GM13977 (cell line): ENCODE results near the gene HIBADH.

Source experiments
- DNase-seq: peaks from one replicate; pipeline ENCODE4 v3.0.0; 2012; ENCODE audit warnings: low spot score
- CTCF ChIP-seq: IDR thresholded peaks from 2 replicates; pipeline ENCODE4 v1.5.1; 2012; ENCODE audit warnings: mild to moderate bottlenecking, control low read depth; ENCODE audit not compliant: insufficient read depth; ENCODE audit errors: extremely low read depth, missing control alignments
- in situ Hi-C: fragments of 300-500 bp; cut with MboI; formaldehyde crosslinking; loops from one replicate; pipeline ENCODE4 v1.12.0; 2022; ENCODE audit warnings: low sequenced_read_pairs, low pct_unique_long_range_greater_than_20kb, mixed read lengths, inconsistent platforms; ENCODE audit not compliant: unreplicated experiment

The HIBADH gene

GRCh38 chr7:27553273-27553672, 109.4 kb downstream of the HIBADH start:
- in situ Hi-C loops: no loop called here

GRCh38 chr7:27551803-27552400, 110.8 kb downstream of the HIBADH start:
- TF ChIP-seq CTCF: no peak
- in situ Hi-C loops: no loop called here
- no peak for DNase-seq

More at GRCh38 chr7:27553273-27553672, 109.4 kb downstream of the HIBADH start:
- TF ChIP-seq CTCF: no peak
- no peak for DNase-seq

- in situ Hi-C loops: no loop called here
- DNase-seq: no peak
Measured at GRCh38 chr7:27549606-27550005, 113.1 kb downstream of the HIBADH start.

GRCh38 chr7:27548304-27548703, 114.4 kb downstream of the HIBADH start:
- no peak for TF ChIP-seq CTCF
- no peak for DNase-seq
- in situ Hi-C loops: no loop called here

More at GRCh38 chr7:27549606-27550005, 113.1 kb downstream of the HIBADH start:
- no peak for TF ChIP-seq CTCF

GRCh38 chr7:27547401-27547800, 115.3 kb downstream of the HIBADH start:
- DNase-seq: no peak
- no peak for TF ChIP-seq CTCF
- in situ Hi-C loops: no loop called here

GRCh38 chr7:27546610-27547009, 116.1 kb downstream of the HIBADH start:
- no peak for TF ChIP-seq CTCF
- in situ Hi-C loops: no loop called here
- no peak for DNase-seq

- in situ Hi-C loops: no loop called here
- no peak for DNase-seq
- TF ChIP-seq CTCF: no peak
Measured at GRCh38 chr7:27535795-27536194, 126.9 kb downstream of the HIBADH start.
